ENCODE results near the gene DMD.

The DMD gene

GRCh38 chrX:32874839-32875238 lies 336.5 kb downstream of the DMD start:
- TF ChIP-seq CTCF (IDR thresholded peaks at IDR 0.05; ENCODE audit: control extremely low read depth, extremely low read depth, low read depth, missing control alignments) = no peak
- no peak for DNase-seq (ENCODE audit: extremely low spot score)
- ChIA-PET POLR2A (no interaction called here), CTCF (no interaction called here)

GRCh38 chrX:32873786-32874185 lies 337.6 kb downstream of the DMD start:
- no peak for DNase-seq (ENCODE audit: extremely low spot score)
- CTCF ChIA-PET = no interaction called here
- POLR2A ChIA-PET = no interaction called here
- no peak for TF ChIP-seq CTCF (IDR thresholded peaks at IDR 0.05; ENCODE audit: control extremely low read depth, extremely low read depth, low read depth, missing control alignments)

GRCh38 chrX:32871636-32872035 lies 339.7 kb downstream of the DMD start:
- DNase-seq (ENCODE audit: extremely low spot score) = no peak
- no peak for TF ChIP-seq CTCF (IDR thresholded peaks at IDR 0.05; ENCODE audit: control extremely low read depth, extremely low read depth, low read depth, missing control alignments)
- POLR2A ChIA-PET = no interaction called here
- CTCF ChIA-PET = no interaction called here

GRCh38 chrX:32868524-32868895 lies 342.8 kb downstream of the DMD start:
- DNase-seq (ENCODE audit: extremely low spot score) = no peak
- POLR2A ChIA-PET = no interaction called here
- CTCF ChIA-PET = no interaction called here
- TF ChIP-seq CTCF (IDR thresholded peaks at IDR 0.05; ENCODE audit: control extremely low read depth, extremely low read depth, low read depth, missing control alignments) = no peak

GRCh38 chrX:32867781-32868523 lies 343.4 kb downstream of the DMD start:
- DNase-seq (ENCODE audit: extremely low spot score) = no peak
- CTCF ChIA-PET = no interaction called here
- POLR2A ChIA-PET = no interaction called here
- TF ChIP-seq CTCF (IDR thresholded peaks at IDR 0.05; ENCODE audit: control extremely low read depth, extremely low read depth, low read depth, missing control alignments) = no peak

GRCh38 chrX:32852203-32852602 lies 359.1 kb downstream of the DMD start:
- no peak for DNase-seq (ENCODE audit: extremely low spot score)
- POLR2A ChIA-PET = no interaction called here
- TF ChIP-seq CTCF (IDR thresholded peaks at IDR 0.05; ENCODE audit: control extremely low read depth, extremely low read depth, low read depth, missing control alignments) = no peak
- CTCF ChIA-PET = no interaction called here

GRCh38 chrX:32851556-32851955 lies 359.8 kb downstream of the DMD start:
- CTCF ChIA-PET = no interaction called here
- POLR2A ChIA-PET = no interaction called here
- DNase-seq (ENCODE audit: extremely low spot score) = no peak
- TF ChIP-seq CTCF (IDR thresholded peaks at IDR 0.05; ENCODE audit: control extremely low read depth, extremely low read depth, low read depth, missing control alignments) = no peak

Data from GM10248 (cell line).